SU-DHL-6 (cell line): ENCODE results near the gene NABP1.

Source experiments
- H2AFZ ChIP-seq: fragments of 200-600 bp; sonication (generic); 2 replicates; pipeline ENCODE4 v1.6.1; 2014; ENCODE audit warnings: low read depth, mild to moderate bottlenecking, moderate library complexity, mixed read lengths, antibody characterized with exemption, low read length; ENCODE audit not compliant: severe bottlenecking
- H3F3A ChIP-seq: fragments of 200-600 bp; shearing (Covaris generic); 2 replicates; pipeline ENCODE4 v1.6.0; 2016; ENCODE audit warnings: antibody characterized with exemption, mild to moderate bottlenecking; ENCODE audit not compliant: insufficient read depth
- H3K27ac ChIP-seq: fragments of 200-600 bp; sonication (generic); 2 replicates; pipeline ENCODE4 v1.5.1; 2016; ENCODE audit warnings: low read depth, mild to moderate bottlenecking, low read length, moderate library complexity, mixed read lengths
- H3K27me3 ChIP-seq: fragments of 200-600 bp; sonication (generic), shearing (Covaris generic); 2 replicates; pipeline ENCODE4 v1.6.0; 2014; ENCODE audit warnings: mild to moderate bottlenecking, low read length
- H3K36me3 ChIP-seq: fragments of 200-600 bp; sonication (generic); 2 replicates; pipeline ENCODE4 v1.6.1; 2014; ENCODE audit warnings: mild to moderate bottlenecking, low read length, mixed read lengths
- H3K4me2 ChIP-seq: fragments of 300-600, 200-600 bp; shearing (Covaris generic), sonication (generic); 2 replicates; pipeline ENCODE4 v1.6.0; 2014; ENCODE audit warnings: low read length, low read depth, mild to moderate bottlenecking; ENCODE audit not compliant: poor library complexity, severe bottlenecking
- H3K4me3 ChIP-seq: fragments of 200-600 bp; sonication (generic); 2 replicates; pipeline ENCODE4 v1.5.1; 2014; ENCODE audit warnings: antibody characterized with exemption, low read length, mild to moderate bottlenecking, mixed read lengths; ENCODE audit not compliant: insufficient read depth, poor library complexity, severe bottlenecking
- H3K79me2 ChIP-seq: fragments of 200-600 bp; sonication (generic); 2 replicates; pipeline ENCODE4 v1.6.1; 2014; ENCODE audit warnings: mild to moderate bottlenecking, low read length, moderate library complexity; ENCODE audit not compliant: insufficient read depth
- H3K9ac ChIP-seq: fragments of 200-600 bp; sonication (generic); 2 replicates; pipeline ENCODE4 v1.7.0; 2014; ENCODE audit warnings: mild to moderate bottlenecking, low read length
- H3K9me2 ChIP-seq: fragments of 200-600 bp; sonication (generic); replicated peaks from 2 replicates; pipeline ENCODE4 v1.6.1; 2014; ENCODE audit warnings: low read length; ENCODE audit not compliant: insufficient read depth
- H3K9me3 ChIP-seq: fragments of 200-600 bp; sonication (generic); 2 replicates; pipeline ENCODE4 v1.6.1; 2014; ENCODE audit warnings: low read length, mixed read lengths; ENCODE audit not compliant: insufficient read depth
- H4K20me1 ChIP-seq: fragments of 200-600 bp; sonication (generic); 2 replicates; pipeline ENCODE4 v1.6.1; 2014; ENCODE audit warnings: low read depth, mild to moderate bottlenecking, antibody characterized with exemption, low read length, moderate library complexity, mixed read lengths
- CTCF ChIP-seq: fragments of 200-600 bp; sonication (generic); IDR thresholded peaks from one replicate; pipeline ENCODE4 v1.5.1; 2017; ENCODE audit warnings: antibody characterized with exemption, mild to moderate bottlenecking, low read length, moderate library complexity; ENCODE audit not compliant: insufficient read depth, poor library complexity, severe bottlenecking
- EZH2phosphoT487 ChIP-seq: fragments of 200-600 bp; sonication (generic), shearing (Covaris generic); conservative IDR thresholded peaks from 2 replicates; pipeline ENCODE4 v1.6.1; 2018; ENCODE audit warnings: mild to moderate bottlenecking, antibody characterized with exemption, low read length, moderate library complexity, mixed read lengths

Gene NABP1

GRCh38 chr2:191637182-191638078, 40.5 kb upstream of the NABP1 start:
- Histone ChIP-seq H3K36me3 (no peaks in the 10 kb centered on the region), H3K4me3 (no peak overlapping the region), H3K9me2 (no peaks in the 10 kb centered on the region), H3K4me2 (no peak overlapping the region), H3K27ac (no peak overlapping the region), H3K27me3 (no peaks in the 10 kb centered on the region), H2AFZ (no peak overlapping the region), H3K9ac (no peak overlapping the region), H3K79me2 (no peaks in the 10 kb centered on the region), H3F3A (no peaks in the 10 kb centered on the region), H3K9me3 (no peaks in the 10 kb centered on the region), H4K20me1 (no peaks in the 10 kb centered on the region)
- no peak for TF ChIP-seq EZH2phosphoT487
- no peak for TF ChIP-seq CTCF

GRCh38 chr2:191638079-191638801, 39.7 kb upstream of the NABP1 start:
- H3K4me2 ChIP-seq = no peak overlapping the region
- H3K9ac ChIP-seq = no peak overlapping the region
- no peaks in the 10 kb centered on the region for H3F3A ChIP-seq
- TF ChIP-seq EZH2phosphoT487 (no peak), CTCF (no peak)
- H3K9me2 ChIP-seq = no peaks in the 10 kb centered on the region
- no peaks in the 10 kb centered on the region for H3K79me2 ChIP-seq
- H3K4me3 ChIP-seq = no peak overlapping the region
- H3K27ac ChIP-seq = no peak overlapping the region
- no peaks in the 10 kb centered on the region for H3K9me3 ChIP-seq
- no peaks in the 10 kb centered on the region for H4K20me1 ChIP-seq
- no peaks in the 10 kb centered on the region for H3K27me3 ChIP-seq
- no peak overlapping the region for H2AFZ ChIP-seq
- H3K36me3 ChIP-seq = no peaks in the 10 kb centered on the region

- no peaks in the 10 kb centered on the region for H3K9me2 ChIP-seq
- no peak overlapping the region for H3K4me2 ChIP-seq
- H3F3A ChIP-seq = no peaks in the 10 kb centered on the region
- no peak overlapping the region for H3K27ac ChIP-seq
- no peaks in the 10 kb centered on the region for H3K9me3 ChIP-seq
- H3K9ac ChIP-seq = no peak overlapping the region
- H4K20me1 ChIP-seq = no peaks in the 10 kb centered on the region
- no peaks in the 10 kb centered on the region for H3K79me2 ChIP-seq
- no peak for TF ChIP-seq EZH2phosphoT487
- no peak for TF ChIP-seq CTCF
- H3K4me3 ChIP-seq = no peak overlapping the region
- H3K36me3 ChIP-seq = no peaks in the 10 kb centered on the region
- no peak overlapping the region for H2AFZ ChIP-seq
- no peaks in the 10 kb centered on the region for H3K27me3 ChIP-seq
These were observed 39.1 kb upstream of the NABP1 start for GRCh38 chr2:191638802-191639172.
